GM10248 (cell line): ENCODE results near the gene FADS2.

Experiments
- CTCF ChIA-PET: fragments of 300-600 bp; sonication (Branson Sonifier 250); formaldehyde crosslinking; extraction: SDS; loops from one replicate; lab custom pipeline; 2021; ENCODE audit warnings: antibody characterized with exemption; lab: Yijun Ruan, JAX
- POLR2A ChIA-PET: fragments of 350-650 bp; sonication (Branson Sonifier 250); formaldehyde crosslinking; extraction: SDS; loops from one replicate; lab custom pipeline; 2020; ENCODE audit warnings: antibody characterized with exemption; lab: Yijun Ruan, JAX
- DNase-seq: peaks from one replicate; pipeline ENCODE4 v3.0.0; 2012; ENCODE audit errors: extremely low spot score
- CTCF ChIP-seq: IDR thresholded peaks from 2 replicates; pipeline ENCODE4 v1.5.1; 2012; ENCODE audit warnings: mild to moderate bottlenecking, low read depth; ENCODE audit errors: extremely low read depth, missing control alignments, control extremely low read depth

The FADS2 gene

GRCh38 chr11:61853698-61854169 is 25.6 kb downstream of the FADS2 start:
- no peak for TF ChIP-seq CTCF
- no peak for DNase-seq
- ChIA-PET CTCF (interaction anchor here (1.0 to 1.3 kb wide), 3 partner anchors 12 to 57 kb away, joined by 3 to 5 read pairs (median 3); no protein-coding TSS in a partner anchor), POLR2A (no interaction called here)

GRCh38 chr11:61854206-61854895 is 26.3 kb downstream of the FADS2 start:
- POLR2A ChIA-PET = no interaction called here
- no peak for TF ChIP-seq CTCF
- CTCF ChIA-PET = interaction anchor here (1.0 kb wide), 1 partner anchor 57 kb away, joined by 3 read pairs; no protein-coding TSS in a partner anchor
- DNase-seq = no peak

GRCh38 chr11:61854966-61855714 is 27.0 kb downstream of the FADS2 start:
- ChIA-PET CTCF (no interaction called here), POLR2A (no interaction called here)
- DNase-seq = no peak
- TF ChIP-seq CTCF = no peak

GRCh38 chr11:61855939-61856680 is 28.0 kb downstream of the FADS2 start:
- ChIA-PET POLR2A (no interaction called here), CTCF (no interaction called here)
- no peak for TF ChIP-seq CTCF
- DNase-seq = no peak

- CTCF ChIA-PET = interaction anchor here (1.5 kb wide), 1 partner anchor 10 kb away, joined by 6 read pairs; no protein-coding TSS in a partner anchor
- POLR2A ChIA-PET = no interaction called here
- no peak for TF ChIP-seq CTCF
- no peak for DNase-seq
Observed at GRCh38 chr11:61860054-61860903, 32.2 kb downstream of the FADS2 start.

- no peak for DNase-seq
- ChIA-PET CTCF (interaction anchor here (1.3 kb wide), 1 partner anchor 9 kb away, joined by 4 read pairs; no protein-coding TSS in a partner anchor), POLR2A (no interaction called here)
- no peak for TF ChIP-seq CTCF
Observed at GRCh38 chr11:61861634-61862033, 33.5 kb downstream of the FADS2 start.
